ENCODE results near the gene ACACA.

The ACACA gene

GRCh38 chr17:37286430-37286829, 120.2 kb downstream of the ACACA start:
- no peak overlapping the region for H3K4me3 ChIP-seq (ENCODE audit: severe bottlenecking)
- ATAC-seq (ENCODE audit: low read depth) (no peak), DNase-seq (ENCODE audit: low spot score) (no peak)
- no peak overlapping the region for H3K27ac ChIP-seq (ENCODE audit: poor library complexity, severe bottlenecking)
- no peaks in the 10 kb centered on the region for H3K4me1 ChIP-seq (ENCODE audit: insufficient read depth, poor library complexity, severe bottlenecking)
- H3K9me3 ChIP-seq (ENCODE audit: severe bottlenecking): no peaks in the 10 kb centered on the region
- H3K27me3 ChIP-seq (ENCODE audit: insufficient read depth, poor library complexity, severe bottlenecking): no peaks in the 10 kb centered on the region
- peaks cover 38% of the 10 kb centered on the region for H3K36me3 ChIP-seq (ENCODE audit: low read depth)
- no peak for TF ChIP-seq CTCF (IDR thresholded peaks at IDR 0.05; ENCODE audit: poor library complexity, severe bottlenecking)

- no peak for TF ChIP-seq CTCF (IDR thresholded peaks at IDR 0.05; ENCODE audit: poor library complexity, severe bottlenecking)
- Histone ChIP-seq H3K27me3 (ENCODE audit: insufficient read depth, poor library complexity, severe bottlenecking) (no peaks in the 10 kb centered on the region), H3K4me3 (ENCODE audit: severe bottlenecking) (no peak overlapping the region), H3K4me1 (ENCODE audit: insufficient read depth, poor library complexity, severe bottlenecking) (no peaks in the 10 kb centered on the region), H3K36me3 (ENCODE audit: low read depth) (peaks cover 52% of the 10 kb centered on the region), H3K27ac (ENCODE audit: poor library complexity, severe bottlenecking) (no peak overlapping the region), H3K9me3 (ENCODE audit: severe bottlenecking) (no peaks in the 10 kb centered on the region)
- DNase-seq (ENCODE audit: low spot score) (no peak), ATAC-seq (ENCODE audit: low read depth) (no peak)
These were observed 122.4 kb downstream of the ACACA start for GRCh38 chr17:37284191-37284590.

- TF ChIP-seq CTCF (IDR thresholded peaks at IDR 0.05; ENCODE audit: poor library complexity, severe bottlenecking): no peak
- Histone ChIP-seq H3K4me1 (ENCODE audit: insufficient read depth, poor library complexity, severe bottlenecking) (no peaks in the 10 kb centered on the region), H3K4me3 (ENCODE audit: severe bottlenecking) (no peak overlapping the region), H3K27ac (ENCODE audit: poor library complexity, severe bottlenecking) (no peak overlapping the region), H3K27me3 (ENCODE audit: insufficient read depth, poor library complexity, severe bottlenecking) (no peaks in the 10 kb centered on the region), H3K36me3 (ENCODE audit: low read depth) (peaks cover 58% of the 10 kb centered on the region), H3K9me3 (ENCODE audit: severe bottlenecking) (no peaks in the 10 kb centered on the region)
- ATAC-seq (ENCODE audit: low read depth) (no peak), DNase-seq (ENCODE audit: low spot score) (no peak)
These were observed 123.1 kb downstream of the ACACA start for GRCh38 chr17:37283414-37283961.

- peaks cover 81% of the 10 kb centered on the region for H3K36me3 ChIP-seq (ENCODE audit: low read depth)
These were observed 125.8 kb downstream of the ACACA start for GRCh38 chr17:37280841-37281240.

More at GRCh38 chr17:37280841-37281240, 125.8 kb downstream of the ACACA start:
- H3K27ac ChIP-seq (ENCODE audit: poor library complexity, severe bottlenecking): no peak overlapping the region
- no peak for ATAC-seq (ENCODE audit: low read depth)
- H3K9me3 ChIP-seq (ENCODE audit: severe bottlenecking): no peaks in the 10 kb centered on the region
- no peak overlapping the region for H3K4me3 ChIP-seq (ENCODE audit: severe bottlenecking)
- no peaks in the 10 kb centered on the region for H3K27me3 ChIP-seq (ENCODE audit: insufficient read depth, poor library complexity, severe bottlenecking)
- DNase-seq (ENCODE audit: low spot score): no peak
- peaks cover 11% of the 10 kb centered on the region for H3K4me1 ChIP-seq (ENCODE audit: insufficient read depth, poor library complexity, severe bottlenecking)
- TF ChIP-seq CTCF (IDR thresholded peaks at IDR 0.05; ENCODE audit: poor library complexity, severe bottlenecking): no peak
